Keratinocyte (primary cell): ENCODE measurements around the gene TMEM186. TPM values are rescaled to one million over a fixed set of nuclear protein-coding genes. Genes with fewer than 3 reads are reported as not detected.
"Not testable (repeated sequence)": the region's sequence is repeated elsewhere in the genome, so short reads cannot be mapped to it uniquely, and the experiment has no call there.

ENCODE experiments used
- DNase-seq: peaks from one replicate; pipeline ENCODE4 v3.0.0-alpha.2; 2011; ENCODE audit warnings: low read depth, missing footprints, low spot score
- FAIRE-seq: peaks from 2 replicates; lab custom pipeline; 2011; peaks lifted over from hg19 to GRCh38; lab: Jason Lieb, UNC
- H2AFZ ChIP-seq: 2 replicates; pipeline ENCODE4 v1.6.0; 2012; ENCODE audit warnings: low read length, control low read depth, inconsistent platforms; ENCODE audit not compliant: control insufficient read depth
- H3K27ac ChIP-seq: 2 replicates; pipeline ENCODE4 v1.5.1; 2011; ENCODE audit warnings: low read length; ENCODE audit not compliant: control insufficient read depth, insufficient read depth
- H3K27me3 ChIP-seq: 3 replicates; pipeline ENCODE4 v1.6.0; 2011; ENCODE audit warnings: low read length; ENCODE audit not compliant: control insufficient read depth, insufficient read depth; ENCODE audit errors: extremely low read depth
- H3K36me3 ChIP-seq, 2 experiments: 2 replicates in 1 of 2; 3 replicates in 1 of 2; pipeline ENCODE4 v1.5.1; 2011; ENCODE audit warnings: low read length in 2 of 2, mild to moderate bottlenecking in 1 of 2; ENCODE audit not compliant: control insufficient read depth in 2 of 2, insufficient read depth in 2 of 2; ENCODE audit errors: extremely low read depth in 1 of 2
- H3K4me1 ChIP-seq: 3 replicates; pipeline ENCODE4 v1.5.1; 2011; ENCODE audit warnings: low read length; ENCODE audit not compliant: control insufficient read depth, insufficient read depth; ENCODE audit errors: extremely low read depth
- H3K4me2 ChIP-seq: 3 replicates; pipeline ENCODE4 v1.6.0; 2011; ENCODE audit warnings: low read depth, low read length; ENCODE audit not compliant: control insufficient read depth, insufficient read depth; ENCODE audit errors: extremely low read depth
- H3K4me3 ChIP-seq, 3 experiments: fragments of 200-600 bp in 1 of 3; sonication (generic) in 1 of 3; 2 replicates in 2 of 3; 3 replicates in 1 of 3; pipeline ENCODE4 v1.5.1; 2011 to 2016; ENCODE audit warnings: low read length in 3 of 3, mild to moderate bottlenecking in 3 of 3, control low read depth in 2 of 3, inconsistent platforms in 1 of 3, low read depth in 1 of 3, mixed read lengths in 1 of 3, mixed run types in 1 of 3, moderate library complexity in 1 of 3; ENCODE audit not compliant: control insufficient read depth in 2 of 3, insufficient read depth in 2 of 3; ENCODE audit errors: extremely low read depth in 1 of 3
- H3K79me2 ChIP-seq: 2 replicates; pipeline ENCODE4 v1.6.0; 2012; ENCODE audit warnings: low read length; ENCODE audit not compliant: control insufficient read depth, insufficient read depth
- H3K9ac ChIP-seq: 3 replicates; pipeline ENCODE4 v1.6.0; 2011; ENCODE audit warnings: low read length; ENCODE audit not compliant: control insufficient read depth, insufficient read depth; ENCODE audit errors: extremely low read depth
- H3K9me1 ChIP-seq: 3 replicates; pipeline ENCODE4 v1.6.0; 2011; ENCODE audit warnings: low read length; ENCODE audit not compliant: control insufficient read depth, insufficient read depth; ENCODE audit errors: extremely low read depth
- H3K9me3 ChIP-seq: 2 replicates; pipeline ENCODE4 v1.5.1; 2012; ENCODE audit warnings: low read depth, low read length; ENCODE audit not compliant: control insufficient read depth
- H4K20me1 ChIP-seq: 3 replicates; pipeline ENCODE4 v1.6.0; 2011; ENCODE audit warnings: low read length; ENCODE audit not compliant: control insufficient read depth, insufficient read depth; ENCODE audit errors: extremely low read depth
- EZH2 ChIP-seq: IDR thresholded peaks from one replicate; pipeline ENCODE4 v1.6.1; 2012; ENCODE audit warnings: inconsistent platforms, mild to moderate bottlenecking, low read length, moderate library complexity
- dilution Hi-C: fragments of 300-500 bp; cut with MboI; formaldehyde crosslinking; loops from one replicate; pipeline ENCODE4 v1.7.0; 2020; ENCODE audit warnings: low sequenced_read_pairs; ENCODE audit not compliant: extremely low pct_ligation_motif_present
- polyA plus RNA-seq, 5 experiments: library from polyadenylated mRNA; depleted of rRNA in 3 of 5; stranded (reverse) in 3 of 5; stranded (forward) in 1 of 5; unstranded in 1 of 5; fragments of >200 nt; gene quantifications; 1 replicate in 1 of 5; 2 replicates in 3 of 5; 3 replicates in 1 of 5; pipeline versions ENCODE4 v1.2.1 to v1.2.3, GENCODE V29; 2011 to 2012; ENCODE audit warnings: missing spikeins in 2 of 5, low read depth in 1 of 5, low replicate concordance in 1 of 5
- TF ChIP-seq, protein P1 (sequence below), 3 experiments: IDR thresholded peaks in 1 of 3; conservative IDR thresholded peaks in 1 of 3; optimal IDR thresholded peaks in 1 of 3; 2 replicates in 2 of 3; 3 replicates in 1 of 3; pipeline versions ENCODE3 to v1.5.1; 2011; ENCODE audit warnings: low read length in 3 of 3, mild to moderate bottlenecking in 3 of 3, moderate library complexity in 2 of 3, control low read depth in 1 of 3, inconsistent platforms in 1 of 3; ENCODE audit not compliant: insufficient read depth in 2 of 3; ENCODE audit errors: extremely low read depth in 1 of 3

TMEM186 gene
- polyA plus RNA-seq, 1 donor (not counting 4 experiments of a cell fraction or from before 2014, with no cell fraction given): 8.1 TPM

DNA sequence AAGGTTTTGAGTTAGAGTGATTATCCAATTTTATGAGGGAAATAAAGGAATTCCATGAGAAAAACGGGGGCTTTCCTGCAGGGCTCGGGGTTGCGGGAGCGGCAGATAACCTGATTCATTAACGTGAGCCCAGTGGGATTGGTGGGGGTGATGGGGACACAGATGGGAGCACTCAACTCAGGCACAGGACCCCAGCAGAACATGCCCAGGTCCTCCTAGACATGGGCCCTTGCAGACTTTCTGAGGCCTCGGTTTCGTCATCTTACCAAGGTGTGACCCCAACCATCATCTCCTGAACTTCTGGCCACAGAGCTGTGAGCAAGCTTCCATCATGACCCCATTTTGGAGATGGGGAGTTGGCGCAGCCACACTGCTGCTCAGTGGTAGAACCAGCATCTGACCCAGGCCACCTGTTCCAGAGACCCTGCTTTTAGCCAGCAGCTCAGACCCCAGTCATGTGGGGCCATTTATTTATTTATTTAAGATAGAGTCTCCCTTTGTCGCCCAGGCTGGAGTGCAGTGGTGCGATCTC is 49.0 kb upstream of the TMEM186 start:
- Histone ChIP-seq H3K79me2 (peaks cover 12% of the 10 kb centered on the region), H2AFZ (no peak overlapping the region), H3K4me1 (peaks cover 31% of the 10 kb centered on the region), H3K9me3 (no peaks in the 10 kb centered on the region), H4K20me1 (peaks cover 3% of the 10 kb centered on the region), H3K9ac (no peak overlapping the region), H3K27me3 (no peaks in the 10 kb centered on the region), H3K27ac (no peak overlapping the region), H3K4me2 (no peak overlapping the region), H3K9me1 (peaks cover 2% of the 10 kb centered on the region), H3K36me3 (peaks cover 13 to 36% of the 10 kb centered on the region in 2 experiments), H3K4me3 (no peak overlapping the region)
- no peak for TF ChIP-seq EZH2
- TF ChIP-seq, protein P1, sequence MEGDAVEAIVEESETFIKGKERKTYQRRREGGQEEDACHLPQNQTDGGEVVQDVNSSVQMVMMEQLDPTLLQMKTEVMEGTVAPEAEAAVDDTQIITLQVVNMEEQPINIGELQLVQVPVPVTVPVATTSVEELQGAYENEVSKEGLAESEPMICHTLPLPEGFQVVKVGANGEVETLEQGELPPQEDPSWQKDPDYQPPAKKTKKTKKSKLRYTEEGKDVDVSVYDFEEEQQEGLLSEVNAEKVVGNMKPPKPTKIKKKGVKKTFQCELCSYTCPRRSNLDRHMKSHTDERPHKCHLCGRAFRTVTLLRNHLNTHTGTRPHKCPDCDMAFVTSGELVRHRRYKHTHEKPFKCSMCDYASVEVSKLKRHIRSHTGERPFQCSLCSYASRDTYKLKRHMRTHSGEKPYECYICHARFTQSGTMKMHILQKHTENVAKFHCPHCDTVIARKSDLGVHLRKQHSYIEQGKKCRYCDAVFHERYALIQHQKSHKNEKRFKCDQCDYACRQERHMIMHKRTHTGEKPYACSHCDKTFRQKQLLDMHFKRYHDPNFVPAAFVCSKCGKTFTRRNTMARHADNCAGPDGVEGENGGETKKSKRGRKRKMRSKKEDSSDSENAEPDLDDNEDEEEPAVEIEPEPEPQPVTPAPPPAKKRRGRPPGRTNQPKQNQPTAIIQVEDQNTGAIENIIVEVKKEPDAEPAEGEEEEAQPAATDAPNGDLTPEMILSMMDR (optimal IDR thresholded peaks at IDR 0.05 in 1 of 3, IDR thresholded peaks at IDR 0.05 in 1 of 3, conservative IDR thresholded peaks at IDR 0.05 in 1 of 3; ENCODE audit: extremely low read depth in 1 of 3, insufficient read depth in 2 of 3, low read length in 3 of 3): no peak
- FAIRE-seq (no peak), DNase-seq (no peak)
- dilution Hi-C loops: no loop called here

DNA sequence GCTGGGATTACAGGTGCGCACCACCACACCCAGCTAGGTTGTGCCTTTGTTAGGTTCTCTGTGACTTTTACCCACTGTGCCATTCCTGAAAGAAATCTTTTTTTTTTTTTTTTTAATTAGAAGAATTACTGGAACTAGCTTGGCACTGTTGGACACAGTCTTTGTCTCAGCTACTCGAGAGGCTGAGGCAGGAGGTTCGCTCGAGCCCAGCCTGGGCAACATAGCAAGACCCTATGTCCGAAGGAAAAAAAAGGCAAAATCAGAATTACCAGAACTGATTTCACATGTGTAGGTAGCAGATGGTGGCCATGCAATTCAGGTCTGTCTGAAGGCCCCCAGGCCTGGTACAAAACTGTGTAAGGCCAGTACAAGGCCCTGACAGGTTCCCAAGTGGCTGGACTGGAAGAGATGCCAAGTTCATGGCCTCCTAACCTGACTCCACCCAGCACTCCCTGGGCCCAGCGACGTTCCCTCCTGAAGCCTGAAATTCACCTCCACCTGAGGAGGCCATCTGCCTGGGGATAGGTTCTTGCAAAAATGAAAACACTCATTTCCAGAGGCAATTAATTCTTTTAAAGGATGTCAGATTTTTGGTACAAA is 48.4 kb upstream of the TMEM186 start:
- no peak overlapping the region for H2AFZ ChIP-seq
- peaks cover 13 to 33% of the 10 kb centered on the region in 2 experiments for H3K36me3 ChIP-seq
- H3K27me3 ChIP-seq: no peaks in the 10 kb centered on the region
- H3K79me2 ChIP-seq: peaks cover 14% of the 10 kb centered on the region
- no peak overlapping the region for H3K4me3 ChIP-seq
- H3K9ac ChIP-seq: no peak overlapping the region
- TF ChIP-seq, protein P1 (optimal IDR thresholded peaks at IDR 0.05 in 1 of 3, IDR thresholded peaks at IDR 0.05 in 1 of 3, conservative IDR thresholded peaks at IDR 0.05 in 1 of 3; ENCODE audit: extremely low read depth in 1 of 3, insufficient read depth in 2 of 3, low read length in 3 of 3): no peak
- no peak for TF ChIP-seq EZH2
- dilution Hi-C loops: no loop called here
- peaks cover 3% of the 10 kb centered on the region for H4K20me1 ChIP-seq
- H3K4me1 ChIP-seq: peaks cover 28% of the 10 kb centered on the region
- DNase-seq (no peak), FAIRE-seq (no peak)
- H3K9me1 ChIP-seq: peaks cover 2% of the 10 kb centered on the region
- H3K9me3 ChIP-seq: no peaks in the 10 kb centered on the region
- no peak overlapping the region for H3K4me2 ChIP-seq
- H3K27ac ChIP-seq: no peak overlapping the region

DNA sequence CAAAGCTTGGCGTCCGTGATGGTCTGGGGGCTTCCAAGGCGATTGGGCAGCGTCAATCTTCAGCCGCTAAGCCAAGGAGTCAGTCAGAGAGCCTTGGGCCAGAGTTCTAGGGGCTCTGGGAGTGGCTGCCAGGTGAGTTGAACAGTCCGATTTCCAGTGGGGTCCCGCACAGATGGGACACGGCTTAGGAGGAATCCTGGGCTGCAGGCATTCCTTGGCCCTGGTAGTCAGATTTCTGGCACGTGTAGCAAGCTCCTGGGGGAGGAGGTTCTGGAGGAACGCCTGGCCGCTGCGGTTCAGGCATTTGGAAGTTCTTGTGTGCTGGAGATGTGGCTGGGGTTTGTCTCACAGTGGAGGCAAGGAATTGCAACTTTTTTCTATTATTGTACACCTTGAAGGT is 45.9 kb upstream of the TMEM186 start:
- H3K36me3 ChIP-seq: peaks cover 11 to 17% of the 10 kb centered on the region in 2 experiments
- H3K9me1 ChIP-seq, H3K4me3 ChIP-seq, H3K27me3 ChIP-seq, H3K4me2 ChIP-seq, FAIRE-seq, dilution Hi-C loops, H4K20me1 ChIP-seq, H3K9me3 ChIP-seq, H3K9ac ChIP-seq, DNase-seq, H3K27ac ChIP-seq, H3K4me1 ChIP-seq, H2AFZ ChIP-seq: not testable (repeated sequence)
- H3K79me2 ChIP-seq: peaks cover 22% of the 10 kb centered on the region

DNA sequence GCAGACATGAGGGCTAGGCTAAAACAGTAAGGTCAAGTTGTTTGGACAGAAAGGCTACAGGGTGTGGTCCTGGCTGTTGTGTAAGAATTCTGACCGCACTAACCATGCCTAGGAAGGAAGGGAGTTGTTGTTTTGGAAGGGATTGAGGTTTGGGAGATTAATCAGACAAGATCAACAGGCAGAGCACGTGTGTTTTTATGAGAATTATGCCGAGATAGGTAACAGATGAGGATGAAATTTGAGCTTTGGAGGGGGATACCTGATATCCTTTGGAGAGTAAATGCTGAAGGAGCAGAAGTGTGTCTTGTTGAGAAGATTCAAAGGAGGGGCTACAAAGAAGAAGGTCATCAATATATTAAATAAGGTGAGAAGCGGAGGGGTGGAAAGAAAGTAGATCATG is 44.6 kb upstream of the TMEM186 start:
- H3K4me1 ChIP-seq, H3K4me3 ChIP-seq, H2AFZ ChIP-seq, H4K20me1 ChIP-seq, H3K27me3 ChIP-seq, dilution Hi-C loops, FAIRE-seq, H3K9ac ChIP-seq, H3K4me2 ChIP-seq, DNase-seq, H3K9me3 ChIP-seq, H3K9me1 ChIP-seq, H3K27ac ChIP-seq: not testable (repeated sequence)
- Histone ChIP-seq H3K79me2 (peaks cover 22% of the 10 kb centered on the region), H3K36me3 (peaks cover 4 to 11% of the 10 kb centered on the region in 2 experiments)
